Measurements from ENCODE around the gene PXMP2. TPM values are rescaled to one million over a fixed set of nuclear protein-coding genes. Genes with fewer than 3 reads are reported as not detected.

Gene PXMP2
- total and polyA plus RNA-seq, 4 donors = 43.8 to 259 (median 135) TPM

- Histone ChIP-seq H3K9me3 (ENCODE audit: control insufficient read depth in 4 of 4, low read length in 3 of 4) (no peaks in the 10 kb centered on the region), H3K9ac (ENCODE audit: low read depth in 1 of 2, low read length in 2 of 2) (no peak overlapping the region), H3K27me3 (ENCODE audit: control insufficient read depth in 4 of 4, insufficient read depth in 4 of 4, low read length in 3 of 4) (no peaks in the 10 kb centered on the region), H3K27ac (ENCODE audit: low read depth in 1 of 2, low read length in 2 of 2) (no peak overlapping the region), H3K4me1 (ENCODE audit: control insufficient read depth in 4 of 4, insufficient read depth in 4 of 4, low read length in 3 of 4) (peaks cover 7 to 22% (median 18%) of the 10 kb centered on the region in 4 donors), H3K36me3 (ENCODE audit: control insufficient read depth in 4 of 4, insufficient read depth in 3 of 4, low read depth in 1 of 4, low read length in 3 of 4) (peaks cover 14 to 52% (median 25%) of the 10 kb centered on the region in 4 donors), H3K4me3 (ENCODE audit: low read depth in 1 of 3, low read length in 3 of 3) (no peak overlapping the region)
- no peak for DNase-seq (ENCODE audit: low spot score)
- TF ChIP-seq FOXA1 (IDR thresholded peaks at IDR 0.05) = no peak
- TF ChIP-seq RAD21 (IDR thresholded peaks at IDR 0.05) = no peak
- TF ChIP-seq HNF4A (conservative IDR thresholded peaks at IDR 0.05) = no peak
- TF ChIP-seq JUND (IDR thresholded peaks at IDR 0.05) = no peak
- TF ChIP-seq ZBTB33 (IDR thresholded peaks at IDR 0.05) = no peak
- TF ChIP-seq, protein P1, sequence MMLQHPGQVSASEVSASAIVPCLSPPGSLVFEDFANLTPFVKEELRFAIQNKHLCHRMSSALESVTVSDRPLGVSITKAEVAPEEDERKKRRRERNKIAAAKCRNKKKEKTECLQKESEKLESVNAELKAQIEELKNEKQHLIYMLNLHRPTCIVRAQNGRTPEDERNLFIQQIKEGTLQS (IDR thresholded peaks at IDR 0.05) = no peak
- TF ChIP-seq EGR1 (IDR thresholded peaks at IDR 0.05; ENCODE audit: low read depth in 2 of 2) = no peak
- TF ChIP-seq GABPA (IDR thresholded peaks at IDR 0.05 in 1 of 2, conservative IDR thresholded peaks at IDR 0.05 in 1 of 2) = no peak
- TF ChIP-seq NR2F2 (IDR thresholded peaks at IDR 0.05) = no peak
- no peak for TF ChIP-seq HNF4G (IDR thresholded peaks at IDR 0.05)
- TF ChIP-seq CTCF (IDR thresholded peaks at IDR 0.05; ENCODE audit: low read depth, low read length, missing input control) = no peak
- TF ChIP-seq YY1 (IDR thresholded peaks at IDR 0.05) = no peak
- no peak for TF ChIP-seq MAX (IDR thresholded peaks at IDR 0.05)
- no peak for TF ChIP-seq RXRA (IDR thresholded peaks at IDR 0.05)
- no peak for TF ChIP-seq REST (IDR thresholded peaks at IDR 0.05)
- no peak for TF ChIP-seq TAF1 (conservative IDR thresholded peaks at IDR 0.05)
- TF ChIP-seq SP1 (IDR thresholded peaks at IDR 0.05) = no peak
- TF ChIP-seq FOXA2 (IDR thresholded peaks at IDR 0.05) = no peak
- WGBS = 92% methylated on average over 17 of the region's 17 CpGs
Observed at GRCh38 chr12:132669166-132669879, 18.1 kb upstream of the PXMP2 start.

All from liver (tissue), 9 donors.